GM18498 (cell line): ENCODE results near the gene FBXW7.

Experiments
- ATAC-seq: cut with Tn5 transposase; IDR thresholded peaks from one replicate; pipeline ENCODE4 v1.9.1; 2021; ENCODE audit warnings: mild to moderate bottlenecking, moderate library complexity; ENCODE audit not compliant: unreplicated experiment

Gene FBXW7

DNA sequence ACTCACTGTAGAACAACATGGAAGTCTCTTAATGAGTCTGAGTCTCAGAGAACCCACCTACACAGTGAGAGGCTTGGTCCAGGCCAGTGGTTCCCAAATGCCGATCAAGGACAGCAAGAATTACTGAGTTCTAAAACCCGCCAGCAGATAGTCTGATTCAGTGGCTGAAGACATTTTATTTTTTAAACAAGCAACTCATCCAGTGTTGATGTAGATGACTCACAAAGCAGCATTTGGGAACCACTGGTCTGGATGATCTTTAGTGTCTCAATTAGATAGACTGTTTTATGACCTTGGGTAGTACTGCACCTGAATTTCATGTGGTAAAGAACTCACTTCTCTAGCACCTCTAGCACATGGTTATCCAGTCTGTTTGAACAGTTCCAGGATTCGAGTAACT lies 193.6 kb downstream of the FBXW7 start:
- ATAC-seq: no peak

DNA sequence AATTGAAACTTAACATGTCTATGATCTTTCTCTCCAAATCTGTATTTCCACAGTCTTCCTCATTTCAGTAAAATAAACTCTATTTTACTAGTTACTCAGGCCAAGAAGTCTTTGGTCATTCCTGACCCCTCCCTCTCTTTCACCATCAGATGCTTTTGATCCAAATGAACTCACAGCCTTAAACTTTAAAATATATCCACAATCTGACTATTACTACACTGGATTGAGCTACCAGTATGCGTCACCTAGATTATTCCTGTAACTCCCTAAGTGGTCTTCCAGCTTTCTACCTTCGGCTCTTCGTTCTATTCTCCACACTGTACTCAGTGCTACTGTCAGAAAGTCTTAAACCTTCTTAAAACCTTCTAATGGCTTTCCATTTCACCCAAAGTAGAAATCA lies 195.1 kb downstream of the FBXW7 start:
- ATAC-seq: no peak

DNA sequence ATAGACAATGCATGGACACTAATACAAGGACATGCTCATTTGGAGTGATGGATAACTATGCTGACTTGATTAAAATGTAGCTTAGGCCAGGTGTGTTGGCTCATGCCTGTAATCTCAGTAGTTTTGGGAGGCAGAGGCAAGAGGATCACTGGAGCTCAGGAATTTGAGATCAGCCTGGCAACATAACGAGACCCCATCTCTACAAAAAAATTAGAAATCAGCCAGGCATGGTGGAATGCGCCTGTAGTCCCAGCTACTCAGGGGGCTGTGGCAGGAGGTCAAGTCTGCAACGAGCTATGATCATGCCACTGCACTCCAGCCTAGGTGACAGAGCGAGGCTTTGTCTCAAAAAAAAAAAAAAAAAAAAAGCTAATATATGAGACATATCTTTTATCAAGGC lies 196.3 kb downstream of the FBXW7 start:
- ATAC-seq: no peak

DNA sequence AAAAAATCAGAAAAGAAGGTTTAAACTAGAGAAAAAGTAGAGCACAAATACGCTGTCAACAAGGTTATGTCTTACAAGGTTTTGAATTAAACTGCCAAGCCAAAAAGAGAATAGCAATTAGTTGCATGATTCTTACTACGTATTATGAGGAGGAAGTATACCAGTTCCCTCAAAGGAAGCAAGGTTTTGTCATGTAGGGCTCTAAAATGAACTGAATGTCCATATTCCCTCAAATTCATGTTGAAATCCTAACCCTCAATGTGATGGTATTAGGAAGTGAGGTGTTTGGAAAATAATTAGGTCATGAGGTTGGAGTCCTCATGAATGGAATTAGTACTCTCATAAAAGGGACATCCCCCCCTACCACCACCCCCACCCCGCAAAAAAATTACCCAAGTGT lies 201.0 kb downstream of the FBXW7 start:
- ATAC-seq: no peak

DNA sequence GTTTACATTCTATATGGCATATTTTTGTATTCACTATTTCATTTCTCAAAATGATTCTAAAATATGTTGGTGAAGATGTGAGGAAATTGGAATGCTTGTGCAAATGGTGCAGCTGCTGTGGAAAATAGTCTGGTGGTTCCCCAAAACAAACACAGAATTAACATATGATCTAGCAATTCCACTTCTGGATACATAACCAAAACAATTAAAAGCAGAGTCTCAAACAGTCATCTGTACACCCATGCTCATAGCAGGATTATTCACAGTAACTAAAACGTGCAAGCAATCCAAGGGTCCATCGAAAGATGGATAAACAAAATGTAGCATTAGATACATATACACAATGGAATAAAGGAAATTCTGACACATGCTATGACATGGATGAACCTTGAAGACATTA lies 204.8 kb downstream of the FBXW7 start:
- no peak for ATAC-seq

DNA sequence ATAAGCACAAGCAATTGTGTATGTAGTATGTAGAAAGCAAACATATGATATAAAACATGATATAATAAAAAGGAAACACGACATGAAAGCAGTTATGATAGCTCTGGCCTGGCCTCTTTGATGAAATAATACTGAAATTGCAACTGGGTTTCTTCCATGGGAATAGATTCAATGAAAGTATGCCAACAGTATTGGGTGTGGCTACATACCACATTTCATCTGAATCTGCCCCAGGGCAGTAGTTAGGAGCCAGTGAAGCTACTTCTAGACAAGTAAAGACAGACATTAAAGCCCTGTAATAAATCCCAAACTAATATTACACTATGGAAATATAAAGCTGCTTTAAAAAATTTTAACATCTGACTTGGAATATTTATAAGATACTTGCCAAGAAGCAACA lies 207.3 kb downstream of the FBXW7 start:
- no peak for ATAC-seq

DNA sequence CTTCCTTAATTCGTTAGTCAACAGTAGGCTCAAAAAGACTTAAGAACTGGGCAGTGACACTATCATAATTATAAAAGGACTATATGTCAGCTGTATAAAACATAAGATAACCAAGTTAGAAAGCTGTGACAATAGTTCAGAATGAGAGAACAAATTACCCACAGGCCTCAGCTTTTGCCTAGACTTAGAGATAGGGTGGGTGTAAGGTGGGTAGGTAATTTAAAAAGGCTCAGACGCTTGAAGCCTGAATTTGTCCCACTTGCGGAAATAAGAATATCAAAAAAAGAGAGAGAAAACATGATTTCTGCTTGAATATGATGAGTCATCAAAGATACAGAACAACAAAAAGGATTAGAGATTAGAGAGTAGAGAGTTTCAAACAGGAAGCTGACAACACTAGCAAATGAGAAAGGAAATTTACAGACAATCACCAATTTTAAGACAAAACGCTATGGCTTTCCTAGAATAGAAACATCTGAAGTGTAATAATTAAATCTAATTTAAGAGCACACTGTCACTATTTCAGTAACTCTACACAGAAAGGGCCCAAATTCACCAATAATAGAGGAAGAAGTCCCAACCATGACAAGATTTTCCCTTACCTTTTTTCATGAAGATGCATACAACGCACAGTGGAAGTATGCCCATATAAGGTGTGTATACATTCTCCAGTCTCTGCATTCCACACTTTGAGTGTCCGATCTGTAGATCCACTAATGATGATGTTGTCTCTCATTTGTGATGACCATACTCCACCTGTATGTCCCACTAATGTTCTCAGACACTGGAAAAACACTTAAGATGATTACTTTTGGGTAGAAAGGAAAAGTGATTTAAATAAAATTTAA lies 208.1 kb downstream of the FBXW7 start:
- ATAC-seq: no peak

DNA sequence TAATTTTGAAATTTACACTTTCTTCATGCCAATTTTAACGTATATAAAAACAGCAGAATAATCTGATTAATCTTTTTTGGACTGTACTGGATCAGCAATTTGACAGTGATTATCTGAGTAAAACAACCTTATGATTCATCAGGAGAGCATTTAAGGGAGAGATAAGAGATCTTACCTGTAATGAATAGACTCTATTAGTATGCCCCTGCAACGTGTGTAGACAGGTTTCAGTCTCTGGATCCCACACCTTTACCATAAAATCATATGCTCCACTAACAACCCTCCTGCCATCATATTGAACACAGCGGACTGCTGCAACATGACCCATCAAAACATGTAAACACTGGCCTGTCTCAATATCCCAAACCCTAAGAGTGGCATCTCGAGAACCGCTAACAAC lies 210.1 kb downstream of the FBXW7 start:
- no peak for ATAC-seq

DNA sequence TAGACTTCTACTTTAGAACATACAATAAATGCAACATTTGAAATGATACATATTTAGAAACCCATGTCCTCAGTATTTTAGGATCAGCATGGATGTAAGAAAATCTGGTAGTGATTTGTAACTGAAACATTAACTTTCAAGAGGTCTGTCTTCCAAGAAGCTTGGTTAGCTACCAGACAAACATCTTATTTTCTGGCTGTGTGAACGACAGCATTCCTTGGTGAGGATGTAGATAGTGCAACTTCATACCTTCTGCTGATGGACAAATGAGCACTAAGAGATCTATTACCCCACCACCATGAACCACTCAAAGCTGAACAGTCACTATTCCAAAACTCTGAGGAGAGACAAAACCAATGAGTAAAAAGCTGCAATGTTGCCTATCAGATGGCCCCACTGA lies 212.7 kb downstream of the FBXW7 start:
- ATAC-seq: no peak

DNA sequence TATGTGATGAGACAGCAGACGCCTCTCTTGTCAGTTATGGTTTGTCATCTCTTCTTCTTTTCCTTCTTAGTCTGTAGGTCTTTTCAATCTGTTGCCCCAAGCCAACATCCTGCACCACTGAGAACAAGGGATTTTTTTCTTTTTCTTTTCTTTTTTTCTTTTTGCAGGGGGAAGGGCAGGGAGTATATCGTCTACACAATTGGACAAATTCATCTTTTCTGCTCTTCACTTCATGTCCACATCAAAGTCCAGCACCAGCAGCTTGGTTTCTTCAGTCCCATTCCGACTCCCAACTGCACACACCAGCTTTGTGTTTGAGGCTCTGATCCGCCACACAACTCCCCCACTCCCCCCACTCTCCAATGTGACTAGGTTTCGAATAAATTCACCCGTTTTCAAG lies 213.2 kb downstream of the FBXW7 start:
- ATAC-seq: no peak

DNA sequence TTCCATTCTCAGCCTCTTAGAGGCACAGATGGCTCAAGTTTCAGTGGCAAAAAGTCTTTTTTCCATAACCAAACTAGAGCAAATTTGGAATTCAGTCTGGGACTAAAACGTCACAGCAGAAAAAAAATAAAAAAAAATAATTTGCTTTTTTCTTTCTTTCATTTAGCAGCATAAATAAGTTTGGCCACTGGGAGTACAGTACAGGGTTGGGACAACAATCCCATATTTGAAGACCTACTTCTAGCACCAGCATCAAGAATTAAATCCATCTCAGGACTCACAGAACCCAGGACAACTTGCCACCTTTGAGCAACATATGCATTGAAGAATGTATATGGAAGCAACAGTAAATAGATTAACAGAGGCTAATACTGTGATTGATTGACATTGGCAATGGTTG lies 214.0 kb downstream of the FBXW7 start:
- ATAC-seq: no peak

DNA sequence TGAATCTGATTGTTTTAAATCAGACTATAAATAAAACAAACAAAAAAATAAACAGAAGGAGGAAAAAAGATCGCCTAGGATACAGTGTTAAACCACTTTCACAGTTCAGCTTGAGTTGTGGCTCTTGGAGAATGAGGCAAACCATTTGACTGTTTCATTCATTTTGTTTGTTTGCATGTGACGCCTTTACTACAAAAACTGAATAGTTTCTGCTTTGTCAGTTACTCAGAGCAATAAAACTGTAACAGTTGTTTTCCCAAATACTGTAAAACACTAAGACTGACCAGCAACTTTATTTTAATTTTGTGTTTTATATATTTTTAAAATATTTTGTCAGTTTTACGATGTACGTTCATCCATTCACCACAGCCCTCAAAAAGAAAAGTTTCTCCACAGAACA lies 214.5 kb downstream of the FBXW7 start:
- no peak for ATAC-seq

DNA sequence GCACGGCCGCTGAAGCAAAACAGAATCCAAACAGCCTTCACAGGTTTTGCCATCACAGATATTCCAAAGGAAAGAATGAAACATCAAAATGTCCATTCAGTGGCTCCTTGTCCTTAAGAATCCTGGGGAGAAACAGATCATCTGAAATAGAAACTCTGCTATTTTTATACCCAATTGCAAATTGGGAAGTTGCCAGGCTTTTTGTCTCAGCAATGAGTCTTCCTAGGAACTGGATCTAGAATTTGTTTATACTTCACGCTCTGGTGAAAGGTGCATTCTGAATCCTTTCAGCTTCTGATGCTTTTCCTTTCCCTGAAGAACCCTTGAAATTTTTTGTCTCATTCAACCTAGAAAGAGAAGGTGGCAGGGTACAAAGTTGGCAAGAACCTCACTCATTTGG lies 218.9 kb downstream of the FBXW7 start:
- ATAC-seq: no peak

DNA sequence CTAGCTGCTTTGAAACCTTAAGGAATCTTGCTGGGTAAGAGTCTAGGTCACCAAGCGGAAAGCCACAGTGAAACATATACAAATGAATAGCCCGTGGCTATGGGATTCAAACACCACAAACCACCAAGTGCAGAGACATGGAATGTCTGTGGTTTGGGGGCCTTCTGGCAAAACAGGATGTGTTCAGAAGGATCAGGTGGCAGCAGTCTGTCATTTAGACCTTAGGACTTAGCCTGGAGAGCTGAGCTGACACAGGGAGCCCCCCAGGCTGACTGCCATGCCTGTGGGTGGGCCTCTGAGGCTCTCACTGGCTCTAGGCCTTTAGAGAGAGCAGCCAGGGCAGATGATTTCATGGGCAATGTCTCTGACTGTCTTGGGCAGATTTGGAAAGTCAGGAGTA lies 225.6 kb downstream of the FBXW7 start:
- ATAC-seq: no peak

DNA sequence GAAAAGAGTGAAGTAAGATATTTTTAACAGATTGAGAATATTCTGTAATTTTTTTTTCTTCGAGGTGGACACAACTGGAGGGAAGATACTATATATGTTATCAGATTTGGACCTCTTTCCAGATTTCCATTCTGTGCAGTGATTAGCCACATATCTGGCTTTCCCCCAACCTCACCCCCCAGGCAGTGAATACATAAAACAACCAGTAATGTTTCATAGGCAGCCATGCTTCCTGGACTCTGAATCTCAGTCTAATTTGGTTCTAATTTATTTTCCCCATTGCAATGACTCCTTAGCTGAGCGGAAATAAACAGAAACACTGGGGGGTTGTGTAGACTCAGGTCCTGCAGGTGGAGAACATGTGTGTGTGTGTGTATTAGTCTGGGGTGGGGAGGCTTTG lies 226.5 kb downstream of the FBXW7 start:
- no peak for ATAC-seq

DNA sequence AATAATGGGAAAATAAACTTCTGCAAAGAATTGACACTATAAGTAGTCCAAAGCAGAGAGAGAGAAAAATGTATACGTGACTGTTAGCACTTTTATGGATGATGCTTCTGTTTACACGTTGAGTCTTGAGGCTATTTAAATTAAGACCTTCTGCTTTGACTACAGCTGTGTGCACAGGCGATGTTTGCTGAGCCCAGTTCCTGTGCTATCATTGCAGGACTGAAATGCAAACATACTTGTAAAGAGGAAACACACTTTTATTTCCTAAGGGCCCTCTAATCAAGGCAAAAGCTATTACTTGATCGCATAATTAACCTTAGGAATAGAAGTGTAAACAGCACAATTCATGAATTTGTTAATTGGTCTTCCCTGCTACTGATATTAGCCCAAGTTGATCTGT lies 226.9 kb downstream of the FBXW7 start:
- no peak for ATAC-seq

DNA sequence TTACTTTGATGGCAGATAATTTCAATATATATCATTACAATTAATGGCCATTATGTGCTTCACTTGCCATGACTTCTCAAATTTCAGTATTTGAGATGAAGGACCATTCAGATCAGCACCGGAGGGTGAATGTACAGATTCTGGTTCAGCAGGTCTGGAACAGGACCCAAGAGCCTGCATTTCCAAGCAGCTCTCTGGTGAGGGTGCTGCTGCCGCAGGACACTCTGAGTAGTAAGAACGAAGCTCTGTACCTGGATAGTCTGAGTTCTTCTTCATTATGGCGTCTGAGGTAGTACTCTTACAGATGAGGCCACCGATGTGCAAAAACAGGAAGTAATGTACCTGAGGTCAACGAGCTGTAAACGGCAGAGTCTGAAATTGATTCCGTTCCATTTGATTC lies 228.2 kb downstream of the FBXW7 start:
- no peak for ATAC-seq

DNA sequence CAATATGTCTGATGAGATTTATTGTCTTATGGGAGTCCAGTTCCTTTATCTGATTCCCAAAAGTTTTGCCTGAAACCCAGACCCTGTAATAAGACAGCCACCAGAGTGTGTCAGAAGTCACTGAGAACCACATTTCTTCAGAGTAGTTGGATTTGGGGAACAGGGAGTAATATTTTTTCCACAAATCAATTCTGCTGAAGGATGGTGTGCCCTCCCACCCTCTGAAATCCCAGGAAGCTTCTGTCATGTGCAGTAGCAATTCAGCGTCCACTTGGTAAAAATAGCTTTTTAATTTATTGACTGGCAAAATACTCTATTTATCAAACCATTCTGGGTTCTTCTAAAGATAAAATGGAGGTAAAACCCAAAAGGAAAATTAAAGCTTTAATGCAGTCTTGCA lies 229.4 kb downstream of the FBXW7 start:
- ATAC-seq: no peak

DNA sequence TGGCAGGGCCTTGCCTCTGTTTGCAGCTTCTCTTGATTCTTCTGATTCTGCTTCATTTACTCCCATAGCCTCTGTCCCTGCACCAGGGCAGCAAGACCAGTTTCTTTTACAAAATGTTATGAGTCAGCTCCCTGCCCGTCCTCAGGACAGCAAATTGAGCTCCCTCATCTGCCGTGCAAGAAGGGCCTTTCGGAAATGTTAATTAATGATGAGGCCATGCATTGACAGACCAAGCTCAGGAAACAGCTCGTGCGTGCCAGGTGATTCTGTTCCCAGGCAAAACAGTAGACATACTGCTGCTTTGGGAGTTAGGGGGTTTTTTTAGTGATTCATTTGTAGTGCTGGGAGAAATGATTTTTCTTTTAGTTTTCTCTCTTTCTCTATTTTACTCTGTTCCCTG lies 231.7 kb downstream of the FBXW7 start:
- ATAC-seq: peak; percentile 89

DNA sequence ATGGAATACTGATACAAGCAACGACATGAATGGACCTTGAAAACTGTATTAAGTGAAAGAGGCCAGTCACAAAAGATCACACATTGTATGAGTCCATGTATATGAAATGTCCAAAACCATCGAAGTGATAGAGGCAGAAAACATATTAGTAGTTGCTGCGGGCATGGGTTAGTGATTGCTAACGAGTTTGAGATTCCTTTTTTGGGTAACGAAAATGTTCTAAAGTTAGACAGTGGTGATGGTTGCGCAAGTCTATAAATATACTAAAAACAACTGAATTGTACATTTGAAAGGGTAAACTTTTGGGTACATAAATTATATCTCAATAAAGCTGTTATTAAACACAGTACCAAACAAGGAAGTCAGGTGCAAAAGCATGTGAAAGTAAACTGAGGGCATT lies 234.5 kb downstream of the FBXW7 start:
- ATAC-seq: no peak

DNA sequence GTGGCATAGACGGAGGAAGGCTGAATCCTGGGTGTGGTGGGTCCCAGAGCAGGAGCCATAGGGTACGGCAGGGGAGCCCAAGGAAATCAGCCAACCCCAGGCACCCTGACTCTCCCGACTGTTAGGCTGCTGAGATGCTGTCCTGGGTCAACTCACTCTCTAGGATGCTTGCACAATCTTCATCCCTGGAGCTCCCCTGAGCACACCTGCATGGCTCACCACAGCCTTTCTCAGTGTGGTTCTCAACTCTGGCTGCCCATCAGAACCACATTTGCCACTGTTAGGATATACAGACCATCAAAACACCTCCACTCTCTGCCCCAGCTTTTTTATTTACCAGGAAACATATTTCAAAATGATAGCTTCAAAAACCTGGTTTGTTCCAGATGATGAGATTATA lies 236.3 kb downstream of the FBXW7 start:
- ATAC-seq: no peak

DNA sequence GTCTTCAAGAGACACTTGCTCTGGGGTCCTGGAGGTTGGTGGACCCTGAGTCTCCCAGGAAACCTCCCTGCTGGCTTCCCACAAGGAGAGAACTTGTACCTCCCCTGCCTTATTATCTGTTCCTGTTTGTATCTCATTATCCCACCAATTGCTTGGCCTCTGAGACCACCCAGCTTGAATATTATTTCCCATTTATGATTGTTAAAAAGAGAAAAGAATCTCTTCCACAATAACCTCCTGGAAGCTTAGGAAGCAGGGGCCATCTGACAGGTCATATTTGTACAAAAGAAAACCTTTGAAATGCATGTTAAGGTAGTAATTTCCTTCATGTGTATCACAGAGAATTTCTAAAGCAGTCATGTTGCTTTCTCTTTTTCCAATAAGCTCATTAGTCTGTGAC lies 239.5 kb downstream of the FBXW7 start:
- ATAC-seq: no peak

DNA sequence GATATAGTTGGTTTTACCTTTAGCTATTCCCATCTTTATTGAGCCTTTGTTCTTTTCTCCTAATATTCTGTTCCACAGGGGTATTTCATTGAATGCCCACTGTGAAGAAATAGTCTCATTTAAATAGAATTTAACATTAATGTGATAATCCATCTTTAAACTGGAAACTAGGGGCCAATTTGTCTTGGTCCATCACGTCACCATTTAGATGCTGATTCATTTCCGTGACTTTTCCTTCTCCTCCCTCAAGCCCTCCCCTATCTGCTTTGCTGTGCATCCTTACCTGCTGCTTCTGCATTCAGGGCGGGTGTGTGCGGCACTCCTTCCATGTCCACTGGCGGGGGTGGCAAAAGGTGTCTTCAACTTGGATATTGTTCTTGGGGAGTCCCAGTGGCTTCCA lies 241.1 kb downstream of the FBXW7 start:
- ATAC-seq: no peak
